NCI-H69 (cell line): ENCODE results near the gene NOTCH1.

Experiments used
- DNase-seq: peaks from one replicate; lab custom pipeline; 2025; lab: John Stamatoyannopoulos, UW

The NOTCH1 gene

GRCh38 chr9:136501686-136502085 lies 44.2 kb downstream of the NOTCH1 start:
- DNase-seq, result no peak

- no peak for DNase-seq
Measured at GRCh38 chr9:136499935-136500910, 45.6 kb downstream of the NOTCH1 start.

GRCh38 chr9:136499071-136499934 lies 46.5 kb downstream of the NOTCH1 start:
- DNase-seq, result no peak

DNA sequence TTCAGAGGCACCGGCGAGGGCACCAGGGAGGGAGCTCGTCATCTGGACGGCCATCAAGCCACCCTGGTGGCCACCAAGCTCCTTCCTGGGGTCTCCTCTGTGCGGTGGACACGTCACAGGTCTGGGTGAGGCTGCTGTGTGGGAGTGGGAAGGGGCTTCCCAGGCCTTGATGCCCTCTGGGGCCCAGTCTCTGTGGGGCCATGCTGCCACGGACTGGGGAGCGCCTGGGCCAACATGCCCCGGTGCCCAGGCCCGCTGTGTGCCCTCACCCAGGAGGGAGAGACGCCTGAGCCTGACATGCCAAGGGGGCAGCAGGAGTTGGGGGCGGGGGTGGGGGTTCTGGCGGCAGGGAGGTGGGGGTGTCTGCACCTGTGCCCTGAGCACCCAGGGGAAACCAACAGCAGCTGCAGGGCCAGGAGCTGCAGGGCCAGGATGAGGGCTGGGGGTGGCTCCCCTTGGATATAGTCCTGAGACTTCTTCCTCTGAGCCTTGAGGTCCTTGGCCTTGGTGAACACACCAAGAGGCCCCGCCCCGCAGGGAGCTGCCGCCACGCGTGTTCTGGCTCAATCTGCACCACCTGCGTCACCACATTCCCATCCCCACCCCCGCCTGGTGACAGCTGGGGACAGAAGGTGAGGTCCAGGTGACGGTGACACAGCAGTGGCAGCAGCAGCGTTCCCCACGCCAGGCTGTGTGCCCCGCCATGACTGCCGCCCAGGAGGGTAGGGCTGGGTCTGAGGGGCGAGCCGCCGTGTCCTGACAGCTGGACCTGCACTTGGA lies 47.7 kb downstream of the NOTCH1 start:
- DNase-seq, result no peak

GRCh38 chr9:136496801-136497620 lies 48.8 kb downstream of the NOTCH1 start:
- no peak for DNase-seq

DNA sequence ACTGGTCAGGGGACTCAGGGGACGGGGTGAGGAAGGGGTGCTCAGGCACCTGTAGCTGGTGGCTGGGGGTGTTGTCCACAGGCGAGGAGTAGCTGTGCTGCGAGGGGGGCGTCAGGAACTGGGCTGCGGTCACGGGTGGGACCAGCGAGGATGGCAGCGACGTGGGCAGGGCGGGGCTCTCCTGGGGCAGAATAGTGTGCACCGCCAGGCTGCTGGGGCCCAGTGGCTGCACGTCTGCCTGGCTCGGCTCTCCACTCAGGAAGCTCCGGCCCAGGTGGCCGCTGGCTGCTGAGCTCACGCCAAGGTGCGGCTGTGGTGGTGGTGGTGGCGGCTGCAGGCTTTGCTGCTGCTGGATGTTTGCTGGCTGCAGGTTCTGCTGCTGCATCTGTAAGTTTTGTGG lies 49.7 kb downstream of the NOTCH1 start:
- DNase-seq, result no peak

DNA sequence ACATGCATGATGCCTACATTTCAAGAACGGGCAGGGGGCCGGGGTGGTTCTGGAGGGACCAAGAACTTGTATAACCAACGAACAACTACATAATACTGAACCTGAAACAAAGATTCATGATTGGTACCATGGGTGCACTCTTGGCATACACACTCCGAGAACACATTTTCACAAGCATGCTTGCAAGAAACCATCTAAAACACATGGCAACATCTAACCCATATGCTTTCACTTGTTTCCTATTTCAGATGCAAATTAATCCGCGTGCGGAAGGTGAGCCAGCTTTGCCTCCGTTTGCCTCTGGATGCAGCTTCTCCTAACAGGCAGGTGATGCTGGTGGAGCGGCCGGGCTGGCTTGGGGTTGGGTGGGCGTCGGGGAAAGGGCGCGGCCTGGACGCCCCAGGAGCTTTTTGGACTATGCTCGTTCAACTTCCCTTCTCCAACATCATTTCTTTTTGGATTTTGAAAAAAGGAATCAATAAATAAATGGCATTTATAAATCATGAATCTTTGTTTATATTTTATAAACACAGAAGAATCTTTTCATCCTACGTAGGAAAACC lies 50.5 kb downstream of the NOTCH1 start:
- no peak for DNase-seq

DNA sequence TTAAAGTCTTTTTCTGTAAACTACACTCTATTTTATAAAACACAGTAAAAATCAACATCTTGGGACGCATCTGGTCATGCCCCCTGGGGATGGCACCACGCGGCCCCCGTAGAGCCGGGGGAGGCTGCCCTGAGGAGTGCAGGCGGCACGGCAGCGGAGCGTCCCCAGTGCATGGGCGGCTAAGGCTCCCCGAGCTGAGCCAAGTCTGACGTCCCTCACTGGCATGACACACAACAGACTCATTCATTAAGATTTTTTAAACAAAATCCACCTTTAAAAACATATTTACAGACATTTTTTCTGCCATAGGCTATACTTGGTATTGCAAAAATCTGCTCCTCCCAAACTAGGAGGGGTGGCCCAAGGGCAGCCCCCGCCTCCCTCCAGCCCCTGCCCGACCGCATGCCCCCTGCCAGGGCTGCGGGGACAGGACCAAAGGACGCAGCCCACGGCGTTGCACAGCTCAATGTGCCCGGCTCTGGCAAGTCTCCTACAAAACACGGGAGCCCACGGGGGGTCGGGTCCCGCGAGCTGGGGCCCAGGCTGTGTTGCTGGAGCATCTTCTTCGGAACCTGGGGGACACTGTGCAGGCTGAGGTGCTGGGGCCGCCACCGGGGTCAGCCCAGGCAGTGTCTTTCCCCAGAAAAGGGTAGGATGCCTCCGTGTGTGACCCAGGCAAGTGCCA lies 51.2 kb downstream of the NOTCH1 start:
- DNase-seq, result no peak

- no peak for DNase-seq
Measured at GRCh38 chr9:136494012-136494411, 51.8 kb downstream of the NOTCH1 start.

DNA sequence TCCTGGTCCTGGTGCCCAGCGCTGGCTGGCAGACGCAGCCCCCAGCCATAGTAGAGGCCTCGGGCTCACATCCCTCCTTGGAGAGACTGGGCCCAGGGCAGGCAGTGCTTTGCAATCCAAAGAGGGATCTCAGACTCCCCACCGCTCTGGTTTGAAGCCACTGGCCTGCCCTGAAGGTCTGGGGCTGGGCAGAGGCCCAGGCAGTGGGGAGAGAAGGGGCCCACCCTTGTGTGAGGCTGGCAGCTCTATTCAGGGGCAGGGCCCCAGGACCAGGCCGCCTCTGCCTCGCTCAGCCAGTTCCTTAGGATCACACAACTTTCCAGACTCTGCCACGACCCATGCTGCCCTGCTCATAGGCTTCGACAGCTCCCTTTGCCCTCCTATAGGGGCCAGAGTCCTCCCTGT lies 52.3 kb downstream of the NOTCH1 start:
- DNase-seq, result no peak

DNA sequence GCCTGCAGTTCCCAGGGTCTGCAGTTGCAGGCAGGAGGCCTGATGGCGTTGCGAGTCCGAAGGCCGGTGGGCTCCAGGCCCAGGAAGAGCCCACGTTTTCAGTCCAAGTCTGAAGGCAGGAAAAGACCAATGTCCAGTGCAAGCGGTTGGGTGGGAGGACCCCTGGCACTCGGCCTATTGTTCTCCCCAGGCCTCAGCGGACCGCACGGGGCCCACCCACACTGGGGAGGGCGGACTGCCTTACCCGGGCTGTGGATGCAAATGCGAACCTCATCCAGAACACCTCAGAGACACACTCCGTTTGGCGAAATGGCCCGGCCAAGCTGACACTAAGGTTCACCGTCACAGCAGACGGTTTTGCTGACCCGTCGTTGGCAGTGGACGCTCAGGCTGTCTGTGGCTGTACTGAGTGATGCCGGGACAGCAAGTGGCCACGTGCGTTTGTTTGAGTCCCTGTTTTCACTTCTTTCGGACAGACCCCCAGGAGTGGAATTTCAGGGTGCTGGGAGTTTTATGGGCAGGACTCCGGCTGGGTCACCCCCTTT lies 52.8 kb downstream of the NOTCH1 start:
- no peak for DNase-seq

GRCh38 chr9:136489731-136490130 lies 56.1 kb downstream of the NOTCH1 start:
- no peak for DNase-seq

- DNase-seq, result peak; percentile 70
Measured at GRCh38 chr9:136488247-136489214, 57.3 kb downstream of the NOTCH1 start.

DNA sequence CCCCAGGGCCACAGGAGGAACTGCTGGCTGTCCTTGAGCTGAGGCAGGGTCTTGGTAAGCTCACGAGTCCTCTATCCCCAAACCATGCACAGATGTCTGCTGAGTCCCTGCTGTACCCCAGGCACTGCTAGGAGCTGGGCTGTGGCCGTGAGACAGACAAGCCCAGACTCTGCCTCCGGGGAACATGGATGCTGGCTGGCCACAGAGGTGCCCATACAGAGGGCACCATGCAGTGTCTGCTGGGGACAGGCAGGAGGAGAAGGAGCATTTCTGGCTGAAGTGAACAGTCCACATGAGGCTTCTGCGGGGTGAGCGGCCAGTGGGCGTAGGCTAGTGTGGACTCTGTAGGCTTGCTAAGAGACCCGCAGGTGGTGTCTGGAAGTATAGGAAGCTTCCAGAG lies 58.2 kb downstream of the NOTCH1 start:
- DNase-seq, result no peak

DNA sequence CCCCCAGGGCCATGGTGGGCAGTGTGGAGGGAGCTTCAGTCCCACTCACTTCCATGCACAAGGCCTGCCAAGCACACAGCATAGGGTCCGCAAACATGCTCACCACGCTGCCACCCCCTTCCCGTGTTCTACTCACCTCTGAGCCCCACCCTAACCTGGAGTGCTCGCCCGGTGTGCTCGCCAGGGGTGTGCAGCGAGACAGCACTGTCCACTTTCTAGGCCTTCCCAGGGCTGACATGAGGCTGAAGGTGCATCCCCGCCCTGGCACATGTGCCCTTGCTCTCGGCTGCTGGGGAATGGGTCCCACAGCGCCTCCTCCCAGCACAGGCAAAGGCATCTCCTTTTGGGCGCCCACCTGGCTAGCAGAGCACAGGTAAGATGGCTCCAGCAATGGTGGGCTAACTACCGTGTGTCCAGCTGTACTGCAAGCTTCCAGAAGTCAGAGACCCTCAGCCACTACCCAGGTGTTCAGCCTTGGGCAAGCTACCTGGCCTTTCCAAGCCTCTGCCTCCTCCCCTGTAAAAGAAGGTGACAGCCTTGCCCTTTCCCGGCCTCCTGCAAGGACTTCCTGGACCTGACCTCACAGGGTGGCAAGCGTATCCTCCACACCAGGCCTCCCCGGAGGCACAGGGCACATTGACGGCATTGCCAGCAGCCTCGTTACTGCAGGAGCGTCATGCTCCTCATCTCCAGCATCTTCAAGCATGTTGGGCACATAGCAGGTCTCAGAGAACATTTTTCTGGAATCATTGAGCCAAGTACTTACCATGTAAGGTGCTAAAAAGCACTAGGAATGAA lies 58.8 kb downstream of the NOTCH1 start:
- no peak for DNase-seq

- no peak for DNase-seq
Measured at GRCh38 chr9:136486131-136486530, 59.7 kb downstream of the NOTCH1 start.

GRCh38 chr9:136485049-136486045 lies 60.5 kb downstream of the NOTCH1 start:
- DNase-seq, result peak; percentile 83
